ENCODE data around the gene KRT72. TPM values are rescaled to one million over a fixed set of nuclear protein-coding genes. Genes with fewer than 3 reads are reported as not detected.

Gene KRT72
- total RNA-seq, 1 experiment from 2014 or later, result not detected

DNA sequence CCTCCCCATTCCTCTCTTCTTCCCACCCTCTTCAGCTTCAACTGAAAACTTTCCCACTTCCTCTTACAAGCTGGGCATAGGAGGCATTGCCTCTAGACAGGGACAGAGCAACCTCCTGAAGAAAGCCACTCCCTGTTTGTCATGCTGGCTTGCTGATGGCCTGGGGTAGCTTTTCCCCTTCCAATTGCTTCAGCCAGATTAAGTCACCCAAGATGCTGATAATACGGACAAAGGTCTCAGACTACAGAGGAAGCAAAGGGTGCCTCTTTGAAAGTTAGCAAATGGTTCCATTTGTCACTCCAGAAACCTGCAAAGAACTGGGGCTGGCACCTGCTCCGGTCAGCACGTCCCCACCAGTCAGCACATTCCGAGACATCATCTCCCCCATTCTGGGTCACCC lies 44.7 kb upstream of the KRT72 start:
- intact Hi-C loops (cut with micrococcal nuclease; ENCODE audit: unreplicated experiment), result no loop called here
- no peak overlapping the region for H3K4me3 ChIP-seq
- no peaks in the 10 kb centered on the region for H3K9me2 ChIP-seq (ENCODE audit: insufficient read depth)
- DNase-seq, result peak in 1 of 2 experiments; percentile 49
- CTCF ChIA-PET, result no interaction called here
- H4K20me1 ChIP-seq (ENCODE audit: insufficient read depth), result no peaks in the 10 kb centered on the region
- H3K36me3 ChIP-seq (ENCODE audit: low read depth), result no peaks in the 10 kb centered on the region
- no peak overlapping the region for H2AFZ ChIP-seq
- no peaks in the 10 kb centered on the region for H3F3A ChIP-seq (ENCODE audit: insufficient read depth, low read depth)
- H3K4me1 ChIP-seq (replicated peaks; ENCODE audit: insufficient read depth), result peaks cover 11% of the 10 kb centered on the region; the same call in 1 of the 2 replicates
- no peak overlapping the region for H3K27ac ChIP-seq
- H3K79me2 ChIP-seq (ENCODE audit: low read depth), result no peaks in the 10 kb centered on the region
- no peaks in the 10 kb centered on the region for H3K9me3 ChIP-seq (ENCODE audit: insufficient read depth, low read depth)
- H3K27me3 ChIP-seq (ENCODE audit: insufficient read depth, low read depth), result no peaks in the 10 kb centered on the region
- POLR2A ChIA-PET (ENCODE audit: unreplicated experiment), result no interaction called here
- no peak overlapping the region for H3K4me2 ChIP-seq
- BruUV-seq (replicated peaks), result no TSS peak
- no peak for TF ChIP-seq EZH2 (IDR thresholded peaks at IDR 0.05; ENCODE audit: low read depth)
- TF ChIP-seq, protein P1, sequence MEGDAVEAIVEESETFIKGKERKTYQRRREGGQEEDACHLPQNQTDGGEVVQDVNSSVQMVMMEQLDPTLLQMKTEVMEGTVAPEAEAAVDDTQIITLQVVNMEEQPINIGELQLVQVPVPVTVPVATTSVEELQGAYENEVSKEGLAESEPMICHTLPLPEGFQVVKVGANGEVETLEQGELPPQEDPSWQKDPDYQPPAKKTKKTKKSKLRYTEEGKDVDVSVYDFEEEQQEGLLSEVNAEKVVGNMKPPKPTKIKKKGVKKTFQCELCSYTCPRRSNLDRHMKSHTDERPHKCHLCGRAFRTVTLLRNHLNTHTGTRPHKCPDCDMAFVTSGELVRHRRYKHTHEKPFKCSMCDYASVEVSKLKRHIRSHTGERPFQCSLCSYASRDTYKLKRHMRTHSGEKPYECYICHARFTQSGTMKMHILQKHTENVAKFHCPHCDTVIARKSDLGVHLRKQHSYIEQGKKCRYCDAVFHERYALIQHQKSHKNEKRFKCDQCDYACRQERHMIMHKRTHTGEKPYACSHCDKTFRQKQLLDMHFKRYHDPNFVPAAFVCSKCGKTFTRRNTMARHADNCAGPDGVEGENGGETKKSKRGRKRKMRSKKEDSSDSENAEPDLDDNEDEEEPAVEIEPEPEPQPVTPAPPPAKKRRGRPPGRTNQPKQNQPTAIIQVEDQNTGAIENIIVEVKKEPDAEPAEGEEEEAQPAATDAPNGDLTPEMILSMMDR (conservative IDR thresholded peaks at IDR 0.05), result no peak

DNA sequence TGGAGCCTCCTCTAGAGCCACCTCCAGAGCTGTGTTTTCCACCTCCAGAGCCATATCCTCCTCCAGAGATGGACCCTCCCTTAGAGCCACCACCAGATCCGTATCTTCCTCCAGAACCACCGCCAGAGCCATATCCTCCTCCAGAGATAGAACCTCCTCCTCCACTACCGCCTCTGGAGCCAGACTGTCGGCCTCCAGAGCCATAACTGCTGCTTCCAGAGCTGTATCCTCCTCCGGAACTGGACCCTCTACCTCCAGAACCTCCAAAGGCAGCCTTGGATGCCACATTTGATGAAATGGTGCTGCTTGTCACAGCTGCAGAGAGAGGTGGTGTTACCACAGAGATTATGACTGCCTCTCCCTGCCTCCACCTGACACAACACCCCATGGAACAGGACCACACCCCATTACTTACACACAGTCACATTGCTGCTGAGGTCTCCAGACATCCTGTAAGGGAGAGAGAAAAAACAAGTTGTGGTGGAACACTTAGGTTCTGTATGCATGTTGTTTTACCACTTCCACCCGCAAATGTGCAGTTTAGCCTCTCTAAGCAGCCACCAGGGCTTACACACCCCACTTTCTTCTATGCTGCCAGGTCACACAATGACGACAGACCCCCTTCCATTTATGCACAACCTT lies 44.0 kb upstream of the KRT72 start:
- H3K9me3 ChIP-seq (ENCODE audit: insufficient read depth, low read depth), result no peaks in the 10 kb centered on the region
- TF ChIP-seq, protein P1 (conservative IDR thresholded peaks at IDR 0.05), result no peak
- no peak for TF ChIP-seq EZH2 (IDR thresholded peaks at IDR 0.05; ENCODE audit: low read depth)
- intact Hi-C loops (cut with micrococcal nuclease; ENCODE audit: unreplicated experiment), result no loop called here
- H3K4me2 ChIP-seq, result no peak overlapping the region
- no peaks in the 10 kb centered on the region for H3F3A ChIP-seq (ENCODE audit: insufficient read depth, low read depth)
- ChIA-PET CTCF (no interaction called here), POLR2A (ENCODE audit: unreplicated experiment) (no interaction called here)
- H4K20me1 ChIP-seq (ENCODE audit: insufficient read depth), result no peaks in the 10 kb centered on the region
- no peak overlapping the region for H3K4me3 ChIP-seq
- no peaks in the 10 kb centered on the region for H3K9me2 ChIP-seq (ENCODE audit: insufficient read depth)
- no peak overlapping the region for H3K27ac ChIP-seq
- H3K79me2 ChIP-seq (ENCODE audit: low read depth), result no peaks in the 10 kb centered on the region
- no TSS peak for BruUV-seq (replicated peaks)
- peaks cover 11% of the 10 kb centered on the region; the same call in 1 of the 2 replicates for H3K4me1 ChIP-seq (replicated peaks; ENCODE audit: insufficient read depth)
- no peak overlapping the region for H2AFZ ChIP-seq
- H3K36me3 ChIP-seq (ENCODE audit: low read depth), result no peaks in the 10 kb centered on the region
- no peaks in the 10 kb centered on the region for H3K27me3 ChIP-seq (ENCODE audit: insufficient read depth, low read depth)
- no peak for DNase-seq

DNA sequence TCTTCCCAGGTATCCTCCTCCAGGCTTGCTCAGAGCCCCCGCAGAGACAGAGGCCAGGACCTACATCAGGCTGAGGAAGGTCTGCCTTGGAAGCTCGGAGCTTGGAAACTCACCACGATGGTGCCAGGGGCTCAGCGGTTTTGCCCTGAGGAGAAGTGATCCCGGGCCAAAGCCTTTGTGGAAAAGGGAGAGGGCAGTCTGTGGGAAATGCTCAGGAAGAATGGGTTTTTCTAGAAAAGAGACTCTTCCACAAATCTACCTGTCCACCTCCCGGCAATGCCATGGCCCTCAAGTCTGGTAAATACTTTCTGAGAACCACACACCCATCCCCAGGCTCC lies 42.8 kb upstream of the KRT72 start:
- no peak overlapping the region for H3K27ac ChIP-seq
- DNase-seq, result no peak
- no peak overlapping the region for H3K4me2 ChIP-seq
- no peaks in the 10 kb centered on the region for H3F3A ChIP-seq (ENCODE audit: insufficient read depth, low read depth)
- no peak overlapping the region for H2AFZ ChIP-seq
- H3K9me2 ChIP-seq (ENCODE audit: insufficient read depth), result no peaks in the 10 kb centered on the region
- peaks cover 11% of the 10 kb centered on the region; the same call in 1 of the 2 replicates for H3K4me1 ChIP-seq (replicated peaks; ENCODE audit: insufficient read depth)
- POLR2A ChIA-PET (ENCODE audit: unreplicated experiment), result no interaction called here
- H4K20me1 ChIP-seq (ENCODE audit: insufficient read depth), result no peaks in the 10 kb centered on the region
- no peak overlapping the region for H3K4me3 ChIP-seq
- no TSS peak for BruUV-seq (replicated peaks)
- no peaks in the 10 kb centered on the region for H3K9me3 ChIP-seq (ENCODE audit: insufficient read depth, low read depth)
- CTCF ChIA-PET, result no interaction called here
- no peaks in the 10 kb centered on the region for H3K27me3 ChIP-seq (ENCODE audit: insufficient read depth, low read depth)
- H3K79me2 ChIP-seq (ENCODE audit: low read depth), result no peaks in the 10 kb centered on the region
- H3K36me3 ChIP-seq (ENCODE audit: low read depth), result no peaks in the 10 kb centered on the region
- intact Hi-C loops (cut with micrococcal nuclease; ENCODE audit: unreplicated experiment), result no loop called here
- no peak for TF ChIP-seq EZH2 (IDR thresholded peaks at IDR 0.05; ENCODE audit: low read depth)
- TF ChIP-seq, protein P1 (conservative IDR thresholded peaks at IDR 0.05), result no peak

Measured in PC-9 (cell line).